HCT116 (cell line): ENCODE measurements around the gene FRMD4B. TPM values are rescaled to one million over a fixed set of nuclear protein-coding genes. Genes with fewer than 3 reads are reported as not detected.
"Not testable (repeated sequence)": the region's sequence is repeated elsewhere in the genome, so short reads cannot be mapped to it uniquely, and the experiment has no call there.

Experiments
- ATAC-seq: fragments of 200-7000 bp; cut with Tn5 transposase; 2 replicates; pipeline ENCODE4 v1.9.1; 2020; ENCODE audit warnings: mild to moderate bottlenecking, moderate library complexity
- BruUV-seq: library from RNA; stranded (reverse); fragments of 400-500 nt; replicated peaks from 2 replicates; lab custom pipeline; 2021; lab: Mats Ljungman, UMichigan
- CTCF ChIA-PET: fragments of 300-600 bp; sonication (Branson Sonifier 250); formaldehyde crosslinking; loops from one replicate; lab custom pipeline; 2021; ENCODE audit warnings: antibody characterized with exemption; lab: Charles Lee
- POLR2A ChIA-PET: fragments of 300-600, 350-600 bp; sonication (Branson Sonifier 250); formaldehyde crosslinking; loops from one replicate; lab custom pipeline; 2021; ENCODE audit warnings: antibody characterized with exemption; lab: Charles Lee
- RAD21 ChIA-PET, 2 experiments: fragments of 300-600 bp; sonication (Branson Sonifier 250); formaldehyde crosslinking; loops; one replicate each; lab custom pipeline; 2023; ENCODE audit warnings: low total read pairs in 2 of 2; ENCODE audit not compliant: uncharacterized antibody in 2 of 2, unreplicated experiment in 2 of 2, low non-redundant PET in 1 of 2; lab: Charles Lee
- DNase-seq: peaks from one replicate; pipeline ENCODE4 v3.0.0-alpha.2; 2010; ENCODE audit warnings: low read depth, low spot score
- H2AFZ ChIP-seq: fragments of 200-600 bp; shearing (Covaris generic), sonication (generic); 2 replicates; pipeline ENCODE4 v1.6.1; 2017; ENCODE audit warnings: low read depth, mixed run types, mixed read lengths, antibody characterized with exemption, low read length; ENCODE audit not compliant: poor library complexity, severe bottlenecking
- H3K27ac ChIP-seq: 2 replicates; pipeline ENCODE4 v1.5.1; 2012; ENCODE audit warnings: low read depth, low read length
- H3K27me3 ChIP-seq: fragments of 200-600 bp; sonication (generic); 2 replicates; pipeline ENCODE4 v1.6.1; 2016; ENCODE audit warnings: mixed run types, low read length, mixed read lengths; ENCODE audit not compliant: insufficient read depth
- H3K36me3 ChIP-seq, 2 experiments: fragments of 200-500 bp in 1 of 2; fragments of 200-600 bp in 1 of 2; sonication (Bioruptor generic) in 1 of 2; sonication (generic) in 1 of 2; 2 replicates each; pipeline versions ENCODE4 v1.5.1 to v1.6.1; 2014 to 2016; ENCODE audit warnings: low read length in 2 of 2, inconsistent platforms in 1 of 2, mixed read lengths in 1 of 2, mixed run types in 1 of 2; ENCODE audit not compliant: insufficient read depth in 2 of 2, control insufficient read depth in 1 of 2
- H3K4me1 ChIP-seq, 2 experiments: fragments of 200-600 bp in 1 of 2; sonication (generic) in 1 of 2; 2 replicates each; pipeline versions ENCODE4 v1.5.1 to v1.6.1; 2012 to 2017; ENCODE audit warnings: low read length in 2 of 2, inconsistent platforms in 1 of 2, mild to moderate bottlenecking in 1 of 2, mixed read lengths in 1 of 2, mixed run types in 1 of 2, moderate library complexity in 1 of 2; ENCODE audit not compliant: insufficient read depth in 2 of 2, control insufficient read depth in 1 of 2
- H3K4me2 ChIP-seq: fragments of 200-600 bp; sonication (generic); 2 replicates; pipeline ENCODE4 v1.6.1; 2017; ENCODE audit warnings: mixed run types, low read length, mixed read lengths
- H3K4me3 ChIP-seq, 2 experiments: fragments of 200-600 bp in 1 of 2; sonication (generic) in 1 of 2; replicated peaks in 1 of 2; 2 replicates each; pipeline ENCODE4 v1.5.1; 2011 to 2016; ENCODE audit warnings: low read length in 2 of 2, control low read depth in 1 of 2, low read depth in 1 of 2, mild to moderate bottlenecking in 1 of 2, mixed read lengths in 1 of 2, mixed run types in 1 of 2
- H3K79me2 ChIP-seq: fragments of 200-600 bp; sonication (generic); 2 replicates; pipeline ENCODE4 v1.6.1; 2017; ENCODE audit warnings: mild to moderate bottlenecking, mixed run types, low read length, moderate library complexity, mixed read lengths; ENCODE audit not compliant: insufficient read depth
- H3K9ac ChIP-seq: fragments of 200-600 bp; sonication (generic); 2 replicates; pipeline ENCODE4 v1.6.1; 2016; ENCODE audit warnings: low read length, mixed read lengths
- H3K9me2 ChIP-seq: fragments of 200-600 bp; sonication (generic), shearing (Covaris generic); 2 replicates; pipeline ENCODE4 v1.6.1; 2017; ENCODE audit warnings: mixed run types, mild to moderate bottlenecking, moderate library complexity; ENCODE audit not compliant: insufficient read depth
- H3K9me3 ChIP-seq, 2 experiments: fragments of 200-500 bp in 1 of 2; fragments of 200-600 bp in 1 of 2; sonication (Bioruptor generic) in 1 of 2; sonication (generic) in 1 of 2; 2 replicates each; pipeline ENCODE4 v1.6.1; 2014 to 2017; ENCODE audit warnings: low read length in 2 of 2, mixed read lengths in 2 of 2, inconsistent platforms in 1 of 2, low read depth in 1 of 2, mild to moderate bottlenecking in 1 of 2, mixed run types in 1 of 2, moderate library complexity in 1 of 2; ENCODE audit not compliant: control insufficient read depth in 1 of 2, insufficient read depth in 1 of 2
- H4K20me1 ChIP-seq: fragments of 200-600 bp; sonication (generic), shearing (Covaris generic); 2 replicates; pipeline ENCODE4 v1.6.1; 2017; ENCODE audit warnings: mixed run types, mild to moderate bottlenecking, moderate library complexity; ENCODE audit not compliant: insufficient read depth
- EZH2 ChIP-seq: fragments of 200-600 bp; sonication (generic); IDR thresholded peaks from 2 replicates; pipeline ENCODE4 v1.6.1; 2017; ENCODE audit warnings: antibody characterized with exemption, mixed run types
- REST ChIP-seq: IDR thresholded peaks from 2 replicates; pipeline ENCODE4 v1.6.1; 2012; ENCODE audit warnings: low read depth
- SIN3A ChIP-seq: IDR thresholded peaks from 2 replicates; pipeline ENCODE4 v1.6.1; 2012; ENCODE audit warnings: low read depth
- YY1 ChIP-seq: IDR thresholded peaks from 2 replicates; pipeline ENCODE4 v1.6.1; 2011; ENCODE audit warnings: low read length, low read depth, moderate library complexity, mild to moderate bottlenecking; ENCODE audit not compliant: insufficient replicate concordance; ENCODE audit errors: extremely low read depth
- intact Hi-C: fragments of 100-400 bp; cut with micrococcal nuclease; formaldehyde crosslinking; loops from 2 replicates; pipeline ENCODE4 v1.10.0; 2022
- total RNA-seq: library from RNA; stranded (reverse); gene quantifications from one replicate; pipeline ENCODE4 v1.2.1, GENCODE V29; 2021; ENCODE audit not compliant: unreplicated experiment

FRMD4B gene
- total RNA-seq, 1 experiment from 2014 or later, result 2.0 TPM

GRCh38 chr3:69266585-69266984, 119.3 kb downstream of the FRMD4B start:
- no TSS peak for BruUV-seq
- TF ChIP-seq YY1 (no peak), SIN3A (no peak), EZH2 (no peak), REST (no peak)
- TF ChIP-seq, all 23 proteins: peak for 0
- ATAC-seq (no peak), DNase-seq (no peak)
- H3K36me3 ChIP-seq, result no peaks in the 10 kb centered on the region
- no peak overlapping the region for H3K27ac ChIP-seq
- H3K4me1 ChIP-seq, result no peaks in the 10 kb centered on the region
- H2AFZ ChIP-seq, result no peak overlapping the region
- no peaks in the 10 kb centered on the region for H3K9me3 ChIP-seq
- H3K27me3 ChIP-seq, result no peaks in the 10 kb centered on the region
- ChIA-PET CTCF (no interaction called here), POLR2A (no interaction called here), RAD21 (no interaction called here)
- no peak overlapping the region for H3K4me2 ChIP-seq
- intact Hi-C loops, result no loop called here
- H3K9me2 ChIP-seq, result no peaks in the 10 kb centered on the region
- H3K9ac ChIP-seq, result no peak overlapping the region
- no peaks in the 10 kb centered on the region for H3K79me2 ChIP-seq
- H4K20me1 ChIP-seq, result no peaks in the 10 kb centered on the region
- no peak overlapping the region for H3K4me3 ChIP-seq

GRCh38 chr3:69266071-69266470, 119.8 kb downstream of the FRMD4B start:
- RAD21 ChIA-PET, result not testable (repeated sequence)

GRCh38 chr3:69260843-69261405, 125.0 kb downstream of the FRMD4B start:
- H3K27me3 ChIP-seq, H4K20me1 ChIP-seq, H3K4me2 ChIP-seq, H3K4me1 ChIP-seq, POLR2A ChIA-PET, H3K36me3 ChIP-seq, H3K27ac ChIP-seq, H2AFZ ChIP-seq, ATAC-seq, DNase-seq, CTCF ChIA-PET, H3K79me2 ChIP-seq, H3K9me3 ChIP-seq, H3K9me2 ChIP-seq, H3K9ac ChIP-seq, H3K4me3 ChIP-seq, BruUV-seq, intact Hi-C loops: not testable (repeated sequence)
- RAD21 ChIA-PET, result interaction anchor here in 1 of 2 experiments (0.6 kb wide), 1 partner anchor 703 kb away, joined by 6 read pairs; no protein-coding TSS in a partner anchor

More at GRCh38 chr3:69266071-69266470, 119.8 kb downstream of the FRMD4B start:
- H3K27me3 ChIP-seq, CTCF ChIA-PET, H3K4me2 ChIP-seq, ATAC-seq, H3K9ac ChIP-seq, H3K27ac ChIP-seq, H3K9me2 ChIP-seq, BruUV-seq, DNase-seq, H3K36me3 ChIP-seq, H3K79me2 ChIP-seq, H2AFZ ChIP-seq, H3K9me3 ChIP-seq, H3K4me3 ChIP-seq, H4K20me1 ChIP-seq, intact Hi-C loops, H3K4me1 ChIP-seq, POLR2A ChIA-PET: not testable (repeated sequence)
